Measurements from ENCODE around the gene STK32A. TPM values are rescaled to one million over a fixed set of nuclear protein-coding genes. Genes with fewer than 3 reads are reported as not detected.

The STK32A gene
- total RNA-seq, 1 experiment from 2014 or later = not detected

- BruUV-seq (replicated peaks) = no TSS peak
- no peaks in the 10 kb centered on the region for H3K4me1 ChIP-seq (ENCODE audit: control insufficient read depth, insufficient read depth, low read length)
- DNase-seq (ENCODE audit: low read depth, low spot score) = no peak
- in situ Hi-C loops (cut with HindIII; ENCODE audit: low pct_unique_long_range_greater_than_20kb, low sequenced_read_pairs) (no loop called here), intact Hi-C loops (cut with micrococcal nuclease; ENCODE audit: unreplicated experiment) (no loop called here)
- TF ChIP-seq TCF7L2 (IDR thresholded peaks at IDR 0.05; ENCODE audit: low read depth, low read length) (no peak), SIN3A (IDR thresholded peaks at IDR 0.05; ENCODE audit: borderline replicate concordance, insufficient read depth, low read depth, low read length) (no peak), CTCF (IDR thresholded peaks at IDR 0.05) (no peak), REST (IDR thresholded peaks at IDR 0.05; ENCODE audit: insufficient read depth in 1 of 2, low read depth in 2 of 2, low read length in 1 of 2) (no peak), POLR2AphosphoS5 (IDR thresholded peaks at IDR 0.05; ENCODE audit: low read depth, low read length) (no peak)
- H3K27ac ChIP-seq (ENCODE audit: low read length) = no peak overlapping the region
- CTCF ChIA-PET = no interaction called here
- no peaks in the 10 kb centered on the region for H3K36me3 ChIP-seq (ENCODE audit: control insufficient read depth, insufficient read depth, low read length)
- H3K9me3 ChIP-seq (ENCODE audit: control insufficient read depth, insufficient read depth, low read depth, low read length) = no peaks in the 10 kb centered on the region
- POLR2A ChIA-PET = no interaction called here
- no peak overlapping the region for H3K4me3 ChIP-seq (ENCODE audit: low read depth in 2 of 2, low read length in 2 of 2)
- no peak for ATAC-seq
- H3K27me3 ChIP-seq (ENCODE audit: control insufficient read depth, insufficient read depth, low read length) = peaks cover 2% of the 10 kb centered on the region; the same call in 1 of the 2 replicates
Observed at GRCh38 chr5:147412561-147412960, 177.7 kb downstream of the STK32A start.

GRCh38 chr5:147413266-147413665, 178.4 kb downstream of the STK32A start:
- Histone ChIP-seq H3K4me3 (ENCODE audit: low read depth in 2 of 2, low read length in 2 of 2) (no peak overlapping the region), H3K27me3 (ENCODE audit: control insufficient read depth, insufficient read depth, low read length) (peaks cover 2% of the 10 kb centered on the region; the same call in 1 of the 2 replicates), H3K9me3 (ENCODE audit: control insufficient read depth, insufficient read depth, low read depth, low read length) (no peaks in the 10 kb centered on the region), H3K4me1 (ENCODE audit: control insufficient read depth, insufficient read depth, low read length) (no peaks in the 10 kb centered on the region), H3K36me3 (ENCODE audit: control insufficient read depth, insufficient read depth, low read length) (no peaks in the 10 kb centered on the region), H3K27ac (ENCODE audit: low read length) (no peak overlapping the region)
- in situ Hi-C loops (cut with HindIII; ENCODE audit: low pct_unique_long_range_greater_than_20kb, low sequenced_read_pairs) (no loop called here), intact Hi-C loops (cut with micrococcal nuclease; ENCODE audit: unreplicated experiment) (no loop called here)
- DNase-seq (ENCODE audit: low read depth, low spot score) = no peak
- BruUV-seq (replicated peaks) = no TSS peak
- POLR2A ChIA-PET = no interaction called here
- ATAC-seq = no peak
- CTCF ChIA-PET = no interaction called here
- TF ChIP-seq TCF7L2 (IDR thresholded peaks at IDR 0.05; ENCODE audit: low read depth, low read length) = no peak
- TF ChIP-seq POLR2AphosphoS5 (IDR thresholded peaks at IDR 0.05; ENCODE audit: low read depth, low read length) = no peak
- TF ChIP-seq REST (IDR thresholded peaks at IDR 0.05; ENCODE audit: insufficient read depth in 1 of 2, low read depth in 2 of 2, low read length in 1 of 2) = no peak
- no peak for TF ChIP-seq SIN3A (IDR thresholded peaks at IDR 0.05; ENCODE audit: borderline replicate concordance, insufficient read depth, low read depth, low read length)
- TF ChIP-seq CTCF (IDR thresholded peaks at IDR 0.05) = no peak
